GM12878 (cell line): ENCODE results near the gene IL36A. TPM values are rescaled to one million over a fixed set of nuclear protein-coding genes. Genes with fewer than 3 reads are reported as not detected.

Experiments used
- ATAC-seq: fragments of 200-7000 bp; cut with Tn5 transposase; 3 replicates; pipeline ENCODE4 v1.9.1; 2020; ENCODE audit warnings: mild to moderate bottlenecking, moderate library complexity
- BruUV-seq: library from RNA; stranded (reverse); fragments of 400-500 nt; replicated peaks from 2 replicates; lab custom pipeline; 2021; lab: Mats Ljungman, UMichigan
- CTCF ChIA-PET: fragments of 300-600 bp; sonication (Branson Sonifier 250); formaldehyde crosslinking; extraction: SDS; loops from one replicate; lab custom pipeline; 2021; ENCODE audit warnings: inconsistent platforms; lab: Yijun Ruan, JAX
- POLR2A ChIA-PET: fragments of 350-600 bp; formaldehyde crosslinking; extraction: SDS; loops from one replicate; lab custom pipeline; 2021; ENCODE audit warnings: inconsistent platforms; lab: Charles Lee
- RAD21 ChIA-PET: fragments of 300-600 bp; sonication (Branson Sonifier 250); formaldehyde crosslinking; loops from one replicate; lab custom pipeline; 2023; ENCODE audit warnings: antibody characterized with exemption; ENCODE audit not compliant: unreplicated experiment; lab: Charles Lee
- SMC1A ChIA-PET: fragments of 300-600 bp; sonication (Branson Sonifier 250); formaldehyde crosslinking; loops from one replicate; lab custom pipeline; 2023; ENCODE audit not compliant: unreplicated experiment, uncharacterized antibody; lab: Charles Lee
- DNase-seq: peaks from one replicate; pipeline ENCODE4 v3.0.0-alpha.2; 2011; ENCODE audit warnings: low read depth, low spot score
- FAIRE-seq: peaks from 3 replicates; lab custom pipeline; 2011; peaks lifted over from hg19 to GRCh38; lab: Jason Lieb, UNC
- H2AFZ ChIP-seq: 2 replicates; pipeline ENCODE4 v1.6.0; 2011; ENCODE audit warnings: low read depth, low read length, control low read depth; ENCODE audit not compliant: control insufficient read depth
- H3K27ac ChIP-seq: 2 replicates; pipeline ENCODE4 v1.5.1; 2011; ENCODE audit warnings: control low read depth; ENCODE audit not compliant: control insufficient read depth, insufficient read depth
- H3K27me3 ChIP-seq, 2 experiments: replicated peaks in 1 of 2; 2 replicates each; pipeline versions ENCODE4 v1.6.0 to v1.6.1; 2011; ENCODE audit warnings: low read length in 1 of 2; ENCODE audit not compliant: control insufficient read depth in 2 of 2, insufficient read depth in 2 of 2
- H3K36me3 ChIP-seq, 2 experiments: 2 replicates each; pipeline ENCODE4 v1.5.1; 2011; ENCODE audit warnings: low read length in 1 of 2; ENCODE audit not compliant: control insufficient read depth in 2 of 2, insufficient read depth in 2 of 2
- H3K4me1 ChIP-seq: 2 replicates; pipeline ENCODE4 v1.6.1; 2011; ENCODE audit warnings: mild to moderate bottlenecking, low read length, moderate library complexity, mixed read lengths; ENCODE audit not compliant: control insufficient read depth, insufficient read depth
- H3K4me2 ChIP-seq: 2 replicates; pipeline ENCODE4 v1.6.0; 2011; ENCODE audit warnings: control low read depth; ENCODE audit not compliant: control insufficient read depth, insufficient read depth
- H3K4me3 ChIP-seq: fragments of 200-600 bp; sonication (generic); 2 replicates; pipeline ENCODE4 v1.5.1; 2016
- H3K79me2 ChIP-seq: 2 replicates; pipeline ENCODE4 v1.6.0; 2011; ENCODE audit warnings: low read length; ENCODE audit not compliant: control insufficient read depth, insufficient read depth
- H3K9ac ChIP-seq: 2 replicates; pipeline ENCODE4 v1.8.0; 2011; ENCODE audit warnings: low read length, control low read depth, mixed read lengths; ENCODE audit not compliant: control insufficient read depth, insufficient read depth
- H3K9me3 ChIP-seq: replicated peaks from 3 replicates; pipeline ENCODE4 v1.5.1; 2011; ENCODE audit warnings: mild to moderate bottlenecking, low read length; ENCODE audit not compliant: control insufficient read depth, insufficient read depth
- H4K20me1 ChIP-seq: 2 replicates; pipeline ENCODE4 v1.6.0; 2011; ENCODE audit not compliant: control insufficient read depth, insufficient read depth
- CBX3 ChIP-seq: fragments of 200-600 bp; sonication (generic); IDR thresholded peaks from 2 replicates; pipeline ENCODE4 v1.6.1; 2016; ENCODE audit warnings: low read depth, borderline replicate concordance
- EZH2 ChIP-seq: IDR thresholded peaks from 2 replicates; pipeline ENCODE4 v1.6.1; 2012; ENCODE audit warnings: low read depth, mild to moderate bottlenecking, control low read depth, inconsistent platforms, low read length, borderline replicate concordance; ENCODE audit not compliant: control insufficient read depth
- FOS ChIP-seq: IDR thresholded peaks from 3 replicates; pipeline ENCODE4 v1.6.1; 2011; ENCODE audit warnings: borderline replicate concordance; ENCODE audit not compliant: insufficient read length; ENCODE audit errors: extremely low read depth
- IKZF1 ChIP-seq: fragments of 450-650 bp; conservative IDR thresholded peaks from 2 replicates; pipeline ENCODE4 v1.6.1; 2017; ENCODE audit warnings: antibody characterized with exemption, mild to moderate bottlenecking
- KDM1A ChIP-seq: fragments of 200-600 bp; sonication (generic); IDR thresholded peaks from 2 replicates; pipeline ENCODE4 v1.6.1; 2016; ENCODE audit warnings: borderline replicate concordance
- LARP7 ChIP-seq: fragments of 450-650 bp; IDR thresholded peaks from 2 replicates; pipeline ENCODE4 v1.6.1; 2017; ENCODE audit warnings: mild to moderate bottlenecking
- MYB ChIP-seq: fragments of 150-350 bp; IDR thresholded peaks from 2 replicates; pipeline ENCODE4 v1.6.1; 2014; ENCODE audit warnings: mild to moderate bottlenecking, low read depth, low read length, borderline replicate concordance
- POLR2A ChIP-seq: IDR thresholded peaks from 2 replicates; pipeline ENCODE4 v1.6.1; 2011; ENCODE audit warnings: low read depth, mild to moderate bottlenecking, low read length
- RAD21 ChIP-seq: IDR thresholded peaks from 2 replicates; pipeline ENCODE4 v1.6.1; 2011; ENCODE audit warnings: mild to moderate bottlenecking, low read depth, low read length, moderate library complexity; ENCODE audit not compliant: insufficient read depth
- REST ChIP-seq: IDR thresholded peaks from 2 replicates; pipeline ENCODE4 v1.6.1; 2012; ENCODE audit warnings: mild to moderate bottlenecking, low read depth, low read length
- SUZ12 ChIP-seq: fragments of 200-600 bp; sonication (generic); IDR thresholded peaks from one replicate; pipeline ENCODE4 v1.6.1; 2018; ENCODE audit warnings: antibody characterized with exemption, mild to moderate bottlenecking; ENCODE audit not compliant: unreplicated experiment
- WRNIP1 ChIP-seq: IDR thresholded peaks from 2 replicates; pipeline ENCODE4 v1.6.1; 2011; ENCODE audit warnings: low read depth, low read length, improper control_type of control experiment, borderline replicate concordance
- ZNF384 ChIP-seq: IDR thresholded peaks from 2 replicates; pipeline ENCODE4 v1.6.1; 2012; ENCODE audit warnings: low read depth, mild to moderate bottlenecking, low read length, improper control_type of control experiment, borderline replicate concordance
- WGBS: methylation state at CpG from one replicate; pipeline ENCODE4 v1.1.6; 2016; ENCODE audit warnings: low lambda C conversion rate; ENCODE audit not compliant: insufficient replicate concordance, insufficient coverage; ENCODE audit errors: missing lambda C conversion rate; 5-methylcytosine and 5-hydroxymethylcytosine counted together
- in situ Hi-C: fragments of 300-500 bp; cut with MboI; formaldehyde crosslinking; loops from 9 replicates; pipeline ENCODE4 v1.14.3; 2018; ENCODE audit warnings: mixed read lengths
- intact Hi-C: fragments of 100-400 bp; cut with micrococcal nuclease; formaldehyde crosslinking; loops from one replicate; pipeline ENCODE4 v1.14.2; 2022; ENCODE audit not compliant: unreplicated experiment
- polyA plus RNA-seq, 11 experiments: library from polyadenylated mRNA; depleted of rRNA in 4 of 11; unstranded in 6 of 11; stranded (reverse) in 5 of 11; fragments of >200 nt; fragmentation: Nextera tagmentation in 4 of 11; fragmentation: Illumina TruSeq in 1 of 11; extraction: Ambion mirVana in 4 of 11; extraction: Trizol in 1 of 11; gene quantifications; 1 replicate in 1 of 11; 2 replicates in 10 of 11; pipeline versions ENCODE4 v1.2.1 to v1.2.3, GENCODE V29; 2011 to 2016; ENCODE audit warnings: inconsistent platforms in 2 of 11, missing spikeins in 2 of 11, low read depth in 1 of 11
- total RNA-seq, 4 experiments: library from RNA; depleted of rRNA in 3 of 4; stranded (reverse); fragments of >200 nt in 3 of 4; fragmentation: Illumina TruSeq in 1 of 4; extraction: Trizol in 1 of 4; gene quantifications; 2 replicates each; pipeline versions ENCODE4 v1.2.1 to v1.2.3, GENCODE V29; 2013 to 2021
- TF ChIP-seq, protein P1 (sequence below): fragments of 450-650 bp; IDR thresholded peaks from 2 replicates; pipeline ENCODE4 v1.6.1; 2017; ENCODE audit warnings: borderline replicate concordance

The IL36A gene
- total and polyA plus RNA-seq, 10 of the 15 experiments (the other 5 are each of a cell fraction or from before 2014, with no cell fraction given) = not detected

- 68% methylated on average over 5 of the region's 5 CpGs for WGBS
- SMC1A ChIA-PET = interaction anchor here (1.0 kb wide), 1 partner anchor 12 kb away, joined by 4 read pairs; the partner anchor contains the start of gene IL36RN
- Histone ChIP-seq H3K79me2 (no peaks in the 10 kb centered on the region), H3K27ac (no peak overlapping the region), H3K36me3 (no peaks in the 10 kb centered on the region), H2AFZ (no peak overlapping the region), H3K4me1 (no peaks in the 10 kb centered on the region), H3K27me3 (0 out of 4 replicates have a peak, but pooled peaks cover 0 to 1% of the 10 kb centered on the region in 2 experiments), H3K9me3 (no peaks in the 10 kb centered on the region), H4K20me1 (no peaks in the 10 kb centered on the region), H3K9ac (no peak overlapping the region), H3K4me3 (no peak overlapping the region), H3K4me2 (no peak overlapping the region)
- ATAC-seq (no peak), FAIRE-seq (no peak), DNase-seq (no peak)
- TF ChIP-seq LARP7 = no peak
- TF ChIP-seq MYB = no peak
- TF ChIP-seq POLR2A = no peak
- TF ChIP-seq FOS = no peak
- no peak for TF ChIP-seq ZNF384
- TF ChIP-seq REST = no peak
- TF ChIP-seq IKZF1 = no peak
- TF ChIP-seq KDM1A = no peak
- no peak for TF ChIP-seq CBX3
- TF ChIP-seq, protein P1, sequence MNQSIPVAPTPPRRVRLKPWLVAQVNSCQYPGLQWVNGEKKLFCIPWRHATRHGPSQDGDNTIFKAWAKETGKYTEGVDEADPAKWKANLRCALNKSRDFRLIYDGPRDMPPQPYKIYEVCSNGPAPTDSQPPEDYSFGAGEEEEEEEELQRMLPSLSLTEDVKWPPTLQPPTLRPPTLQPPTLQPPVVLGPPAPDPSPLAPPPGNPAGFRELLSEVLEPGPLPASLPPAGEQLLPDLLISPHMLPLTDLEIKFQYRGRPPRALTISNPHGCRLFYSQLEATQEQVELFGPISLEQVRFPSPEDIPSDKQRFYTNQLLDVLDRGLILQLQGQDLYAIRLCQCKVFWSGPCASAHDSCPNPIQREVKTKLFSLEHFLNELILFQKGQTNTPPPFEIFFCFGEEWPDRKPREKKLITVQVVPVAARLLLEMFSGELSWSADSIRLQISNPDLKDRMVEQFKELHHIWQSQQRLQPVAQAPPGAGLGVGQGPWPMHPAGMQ = no peak
- no peak for TF ChIP-seq RAD21
- TF ChIP-seq SUZ12 = no peak
- no peak for TF ChIP-seq WRNIP1
- no peak for TF ChIP-seq EZH2
- POLR2A ChIA-PET = no interaction called here
- RAD21 ChIA-PET = no interaction called here
- intact Hi-C loops (no loop called here), in situ Hi-C loops (no loop called here)
- CTCF ChIA-PET = no interaction called here
- no TSS peak for BruUV-seq
These were observed 41.2 kb downstream of the IL36A start for GRCh38 chr2:113046465-113046864.
